Measurements from ENCODE around the gene LCN10.

LCN10 gene

DNA sequence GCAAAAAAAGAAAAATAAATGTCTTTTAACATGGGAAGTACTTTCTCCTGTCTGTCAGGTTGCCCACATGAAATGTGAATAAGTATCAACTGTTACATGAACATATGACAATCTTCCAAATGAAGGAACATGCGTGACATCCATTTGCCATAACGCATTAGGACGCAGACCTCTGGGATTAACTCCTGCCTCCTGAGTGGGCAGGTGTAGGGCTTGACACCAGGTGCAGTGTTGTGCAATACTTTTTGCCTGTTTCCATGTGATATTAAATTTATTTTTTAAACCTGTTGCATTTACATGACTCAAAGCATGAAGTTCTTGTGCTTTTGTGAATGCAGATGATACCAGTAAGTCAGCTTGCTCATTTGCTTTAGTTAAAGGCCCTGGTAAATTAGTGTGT, 39.7 kb upstream of the LCN10 start:
- no peak for DNase-seq
- Histone ChIP-seq H2BK12ac (ENCODE audit: low read length in 2 of 2) (no peak overlapping the region), H3K23ac (ENCODE audit: low read length in 2 of 2) (no peak overlapping the region), H3K27me3 (ENCODE audit: control insufficient read depth in 1 of 2, insufficient read depth in 1 of 2, low read length in 2 of 2) (peaks cover 37 to 49% of the 10 kb centered on the region in 2 experiments), H3K4me3 (ENCODE audit: insufficient read depth in 1 of 2, low read depth in 1 of 2, low read length in 2 of 2) (no peak overlapping the region), H4K8ac (ENCODE audit: low read length) (no peak overlapping the region), H3K18ac (ENCODE audit: low read depth in 1 of 2, low read length in 2 of 2) (no peak overlapping the region), H3K36me3 (ENCODE audit: control insufficient read depth in 1 of 2, insufficient read depth in 2 of 2, low read depth in 1 of 2, low read length in 2 of 2) (no peaks in the 10 kb centered on the region), H3K9me3 (ENCODE audit: control insufficient read depth, low read length) (no peaks in the 10 kb centered on the region), H4K91ac (ENCODE audit: low read length) (no peak overlapping the region), H3K14ac (ENCODE audit: low read length in 2 of 2) (no peak overlapping the region), H2BK15ac (ENCODE audit: low read depth, poor library complexity, severe bottlenecking) (no peak overlapping the region), H2BK120ac (ENCODE audit: low read depth, low read length) (no peak overlapping the region), H3K4me1 (ENCODE audit: control insufficient read depth, insufficient read depth, low read depth, low read length) (no peaks in the 10 kb centered on the region), H2AK5ac (ENCODE audit: low read length, severe bottlenecking) (no peak overlapping the region), H3K4me2 (ENCODE audit: low read length, poor library complexity, severe bottlenecking) (no peak overlapping the region), H3K27ac (ENCODE audit: low read length, poor library complexity, severe bottlenecking) (no peak overlapping the region), H2AFZ (ENCODE audit: low read depth, low read length) (no peak overlapping the region), H3K9ac (ENCODE audit: low read length) (no peak overlapping the region), H3K4ac (ENCODE audit: low read depth in 1 of 2, low read length in 2 of 2) (no peak overlapping the region), H2BK5ac (ENCODE audit: low read depth, low read length, poor library complexity, severe bottlenecking) (no peak overlapping the region), H3K79me1 (replicated peaks; ENCODE audit: low read length, poor library complexity, severe bottlenecking) (no peaks in the 10 kb centered on the region)
- 100% methylated on average over 2 of the region's 3 CpGs for WGBS

DNA sequence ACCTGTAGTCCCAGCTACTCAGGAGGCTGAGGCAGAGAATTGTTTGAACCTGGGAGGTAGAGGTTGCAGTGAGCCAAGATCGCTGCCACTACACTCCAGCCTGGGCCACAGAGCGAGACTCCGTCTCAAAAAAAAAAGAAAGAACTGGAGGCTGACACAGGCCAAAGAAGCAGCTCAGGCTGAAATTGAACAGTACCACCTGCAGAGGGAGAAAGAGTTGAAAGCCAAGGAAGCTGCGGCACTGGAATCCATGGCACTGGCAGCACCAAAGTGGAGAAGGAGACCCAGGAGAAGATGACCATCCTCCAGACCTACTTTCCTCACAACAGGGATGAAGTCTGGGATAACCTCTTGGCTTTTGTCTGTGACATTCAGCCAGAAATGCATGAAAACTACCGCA, 37.1 kb upstream of the LCN10 start:
- H3K27me3 ChIP-seq (ENCODE audit: control insufficient read depth in 1 of 2, insufficient read depth in 1 of 2, low read length in 2 of 2): peaks cover 32 to 60% of the 10 kb centered on the region in 2 experiments
- H3K4me1 ChIP-seq (ENCODE audit: control insufficient read depth, insufficient read depth, low read depth, low read length): no peaks in the 10 kb centered on the region
- H2BK15ac ChIP-seq (ENCODE audit: low read depth, poor library complexity, severe bottlenecking): no peak overlapping the region
- no peak overlapping the region for H2BK12ac ChIP-seq (ENCODE audit: low read length in 2 of 2)
- no peak overlapping the region for H3K4me3 ChIP-seq (ENCODE audit: insufficient read depth in 1 of 2, low read depth in 1 of 2, low read length in 2 of 2)
- H2BK5ac ChIP-seq (ENCODE audit: low read depth, low read length, poor library complexity, severe bottlenecking): no peak overlapping the region
- H3K9ac ChIP-seq (ENCODE audit: low read length): no peak overlapping the region
- H3K36me3 ChIP-seq (ENCODE audit: control insufficient read depth in 1 of 2, insufficient read depth in 2 of 2, low read depth in 1 of 2, low read length in 2 of 2): no peaks in the 10 kb centered on the region
- no peaks in the 10 kb centered on the region for H3K79me1 ChIP-seq (replicated peaks; ENCODE audit: low read length, poor library complexity, severe bottlenecking)
- H3K9me3 ChIP-seq (ENCODE audit: control insufficient read depth, low read length): no peaks in the 10 kb centered on the region
- H2BK120ac ChIP-seq (ENCODE audit: low read depth, low read length): no peak overlapping the region
- no peak overlapping the region for H3K23ac ChIP-seq (ENCODE audit: low read length in 2 of 2)
- H3K27ac ChIP-seq (ENCODE audit: low read length, poor library complexity, severe bottlenecking): no peak overlapping the region
- 92% methylated on average over 5 of the region's 5 CpGs for WGBS
- DNase-seq: no peak
- no peak overlapping the region for H3K18ac ChIP-seq (ENCODE audit: low read depth in 1 of 2, low read length in 2 of 2)
- no peak overlapping the region for H3K4me2 ChIP-seq (ENCODE audit: low read length, poor library complexity, severe bottlenecking)
- H3K14ac ChIP-seq (ENCODE audit: low read length in 2 of 2): no peak overlapping the region
- H2AFZ ChIP-seq (ENCODE audit: low read depth, low read length): no peak overlapping the region
- H4K91ac ChIP-seq (ENCODE audit: low read length): no peak overlapping the region
- H3K4ac ChIP-seq (ENCODE audit: low read depth in 1 of 2, low read length in 2 of 2): no peak overlapping the region
- no peak overlapping the region for H4K8ac ChIP-seq (ENCODE audit: low read length)
- no peak overlapping the region for H2AK5ac ChIP-seq (ENCODE audit: low read length, severe bottlenecking)

DNA sequence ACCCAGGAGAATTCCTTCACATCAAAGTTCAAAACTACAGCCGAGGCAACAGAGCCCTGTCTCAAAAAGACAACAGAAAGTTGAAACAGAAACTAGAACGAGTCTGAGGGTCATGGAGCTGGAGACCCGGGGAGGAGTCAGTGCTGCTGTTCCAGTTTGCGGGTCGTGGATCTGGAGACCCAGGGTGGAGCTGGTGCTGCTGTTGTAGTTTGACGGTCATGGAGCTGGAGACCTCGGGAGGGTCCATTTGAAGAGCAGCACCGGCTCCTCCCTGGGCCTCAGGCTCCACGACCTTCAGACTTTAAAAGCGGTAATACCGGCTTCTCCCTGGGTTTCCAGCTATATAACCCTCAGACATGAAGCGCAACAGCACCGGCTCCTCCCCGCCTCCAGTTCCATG, 34.6 kb upstream of the LCN10 start:
- Histone ChIP-seq H2AFZ (ENCODE audit: low read depth, low read length) (no peak overlapping the region), H2BK5ac (ENCODE audit: low read depth, low read length, poor library complexity, severe bottlenecking) (no peak overlapping the region), H3K27me3 (ENCODE audit: control insufficient read depth in 1 of 2, insufficient read depth in 1 of 2, low read length in 2 of 2) (peaks cover 32 to 69% of the 10 kb centered on the region in 2 experiments), H3K18ac (ENCODE audit: low read depth in 1 of 2, low read length in 2 of 2) (no peak overlapping the region), H3K14ac (ENCODE audit: low read length in 2 of 2) (no peak overlapping the region), H2BK120ac (ENCODE audit: low read depth, low read length) (no peak overlapping the region), H3K4me2 (ENCODE audit: low read length, poor library complexity, severe bottlenecking) (no peak overlapping the region), H2BK15ac (ENCODE audit: low read depth, poor library complexity, severe bottlenecking) (no peak overlapping the region), H3K23ac (ENCODE audit: low read length in 2 of 2) (peak overlapping the region in 1 of 2 experiments; percentile 11), H3K4me1 (ENCODE audit: control insufficient read depth, insufficient read depth, low read depth, low read length) (no peaks in the 10 kb centered on the region), H3K79me1 (replicated peaks; ENCODE audit: low read length, poor library complexity, severe bottlenecking) (no peaks in the 10 kb centered on the region), H3K36me3 (ENCODE audit: control insufficient read depth in 1 of 2, insufficient read depth in 2 of 2, low read depth in 1 of 2, low read length in 2 of 2) (no peaks in the 10 kb centered on the region), H2BK12ac (ENCODE audit: low read length in 2 of 2) (no peak overlapping the region), H4K91ac (ENCODE audit: low read length) (no peak overlapping the region), H2AK5ac (ENCODE audit: low read length, severe bottlenecking) (no peak overlapping the region), H3K4ac (ENCODE audit: low read depth in 1 of 2, low read length in 2 of 2) (no peak overlapping the region), H3K9me3 (ENCODE audit: control insufficient read depth, low read length) (peaks cover 13% of the 10 kb centered on the region), H3K4me3 (ENCODE audit: insufficient read depth in 1 of 2, low read depth in 1 of 2, low read length in 2 of 2) (no peak overlapping the region), H4K8ac (ENCODE audit: low read length) (no peak overlapping the region), H3K27ac (ENCODE audit: low read length, poor library complexity, severe bottlenecking) (no peak overlapping the region), H3K9ac (ENCODE audit: low read length) (no peak overlapping the region)
- WGBS: 88% methylated on average over 14 of the region's 14 CpGs
- DNase-seq: no peak

DNA sequence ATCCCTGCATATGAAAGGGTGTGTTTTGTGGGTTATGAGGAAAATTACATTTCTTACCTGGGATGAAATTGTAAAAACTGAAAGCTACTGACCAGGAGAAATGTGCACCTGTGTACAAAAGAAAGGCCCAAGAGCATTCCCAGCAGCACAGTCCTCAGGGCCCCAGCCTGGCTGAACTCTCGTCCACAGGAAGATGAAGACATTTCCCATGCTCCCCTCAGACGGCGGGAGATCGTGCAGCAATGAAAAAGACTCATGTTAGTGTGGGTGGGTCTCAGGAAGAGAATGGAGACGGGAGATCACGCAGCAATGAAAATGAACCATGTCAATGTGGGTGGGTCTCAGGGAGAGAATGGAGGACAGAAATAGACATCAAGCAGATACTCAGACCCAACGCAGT, 34.2 kb upstream of the LCN10 start:
- no peak overlapping the region for H3K27ac ChIP-seq (ENCODE audit: low read length, poor library complexity, severe bottlenecking)
- no peak overlapping the region for H2AFZ ChIP-seq (ENCODE audit: low read depth, low read length)
- H3K36me3 ChIP-seq (ENCODE audit: control insufficient read depth in 1 of 2, insufficient read depth in 2 of 2, low read depth in 1 of 2, low read length in 2 of 2): no peaks in the 10 kb centered on the region
- no peak overlapping the region for H2BK15ac ChIP-seq (ENCODE audit: low read depth, poor library complexity, severe bottlenecking)
- H3K18ac ChIP-seq (ENCODE audit: low read depth in 1 of 2, low read length in 2 of 2): no peak overlapping the region
- no peaks in the 10 kb centered on the region for H3K4me1 ChIP-seq (ENCODE audit: control insufficient read depth, insufficient read depth, low read depth, low read length)
- H3K9ac ChIP-seq (ENCODE audit: low read length): no peak overlapping the region
- H3K27me3 ChIP-seq (ENCODE audit: control insufficient read depth in 1 of 2, insufficient read depth in 1 of 2, low read length in 2 of 2): peaks cover 32 to 69% of the 10 kb centered on the region in 2 experiments
- no peak overlapping the region for H2AK5ac ChIP-seq (ENCODE audit: low read length, severe bottlenecking)
- no peak overlapping the region for H4K91ac ChIP-seq (ENCODE audit: low read length)
- H2BK12ac ChIP-seq (ENCODE audit: low read length in 2 of 2): no peak overlapping the region
- no peak overlapping the region for H2BK120ac ChIP-seq (ENCODE audit: low read depth, low read length)
- H2BK5ac ChIP-seq (ENCODE audit: low read depth, low read length, poor library complexity, severe bottlenecking): no peak overlapping the region
- 86% methylated on average over 7 of the region's 7 CpGs for WGBS
- DNase-seq: no peak
- peak overlapping the region in 1 of 2 experiments; percentile 11 for H3K23ac ChIP-seq (ENCODE audit: low read length in 2 of 2)
- H3K4ac ChIP-seq (ENCODE audit: low read depth in 1 of 2, low read length in 2 of 2): no peak overlapping the region
- H3K79me1 ChIP-seq (replicated peaks; ENCODE audit: low read length, poor library complexity, severe bottlenecking): no peaks in the 10 kb centered on the region
- H3K4me2 ChIP-seq (ENCODE audit: low read length, poor library complexity, severe bottlenecking): no peak overlapping the region
- no peak overlapping the region for H4K8ac ChIP-seq (ENCODE audit: low read length)
- peaks cover 13% of the 10 kb centered on the region for H3K9me3 ChIP-seq (ENCODE audit: control insufficient read depth, low read length)
- H3K14ac ChIP-seq (ENCODE audit: low read length in 2 of 2): no peak overlapping the region
- no peak overlapping the region for H3K4me3 ChIP-seq (ENCODE audit: insufficient read depth in 1 of 2, low read depth in 1 of 2, low read length in 2 of 2)
